ENCODE measurements around the gene MUC22.

The MUC22 gene

DNA sequence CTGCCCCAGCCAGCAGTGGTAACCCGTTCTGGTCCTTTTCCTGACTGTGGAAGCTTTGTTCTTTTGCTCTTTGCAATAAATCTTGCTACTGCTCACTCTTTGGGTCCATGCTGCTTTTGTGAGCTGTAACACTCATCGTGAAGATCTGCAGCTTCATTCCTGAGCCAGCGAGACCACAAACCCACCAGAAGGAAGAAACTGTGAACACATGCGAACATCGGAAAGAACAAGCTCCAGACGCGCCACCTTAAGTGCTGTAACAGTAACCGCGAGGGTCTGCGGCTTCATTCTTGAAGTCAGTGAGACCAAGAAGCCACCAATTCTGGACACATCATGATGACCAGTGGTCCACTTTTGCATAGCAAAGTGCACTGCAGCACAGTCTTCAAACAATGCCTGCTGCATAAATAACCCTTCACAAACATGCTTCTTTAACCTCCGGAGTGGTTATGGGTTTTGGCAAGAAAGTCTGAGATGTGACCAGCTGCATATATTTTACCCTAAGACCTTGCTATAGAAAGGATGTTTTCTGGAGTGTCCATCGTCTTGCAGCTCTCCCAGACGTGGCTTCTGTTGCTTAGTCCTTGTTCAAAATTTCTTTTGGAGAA, 8.9 kb upstream of the MUC22 start:
- no peak overlapping the region for H3K27ac ChIP-seq (ENCODE audit: low read depth, low read length)
- no peaks in the 10 kb centered on the region for H3K79me2 ChIP-seq (ENCODE audit: insufficient read depth, low read length)
- H3K9me3 ChIP-seq (ENCODE audit: insufficient read depth, low read length): no peaks in the 10 kb centered on the region
- no peaks in the 10 kb centered on the region for H3K36me3 ChIP-seq (ENCODE audit: low read length)
- H2AFZ ChIP-seq (ENCODE audit: low read depth, low read length, severe bottlenecking): no peak overlapping the region
- no peaks in the 10 kb centered on the region for H3F3A ChIP-seq (ENCODE audit: insufficient read depth)
- H3K9ac ChIP-seq (ENCODE audit: low read length): no peak overlapping the region
- no peaks in the 10 kb centered on the region for H4K20me1 ChIP-seq (ENCODE audit: low read depth, low read length)
- no peak for TF ChIP-seq EZH2phosphoT487 (conservative IDR thresholded peaks at IDR 0.05; ENCODE audit: low read length)
- TF ChIP-seq, protein P1, sequence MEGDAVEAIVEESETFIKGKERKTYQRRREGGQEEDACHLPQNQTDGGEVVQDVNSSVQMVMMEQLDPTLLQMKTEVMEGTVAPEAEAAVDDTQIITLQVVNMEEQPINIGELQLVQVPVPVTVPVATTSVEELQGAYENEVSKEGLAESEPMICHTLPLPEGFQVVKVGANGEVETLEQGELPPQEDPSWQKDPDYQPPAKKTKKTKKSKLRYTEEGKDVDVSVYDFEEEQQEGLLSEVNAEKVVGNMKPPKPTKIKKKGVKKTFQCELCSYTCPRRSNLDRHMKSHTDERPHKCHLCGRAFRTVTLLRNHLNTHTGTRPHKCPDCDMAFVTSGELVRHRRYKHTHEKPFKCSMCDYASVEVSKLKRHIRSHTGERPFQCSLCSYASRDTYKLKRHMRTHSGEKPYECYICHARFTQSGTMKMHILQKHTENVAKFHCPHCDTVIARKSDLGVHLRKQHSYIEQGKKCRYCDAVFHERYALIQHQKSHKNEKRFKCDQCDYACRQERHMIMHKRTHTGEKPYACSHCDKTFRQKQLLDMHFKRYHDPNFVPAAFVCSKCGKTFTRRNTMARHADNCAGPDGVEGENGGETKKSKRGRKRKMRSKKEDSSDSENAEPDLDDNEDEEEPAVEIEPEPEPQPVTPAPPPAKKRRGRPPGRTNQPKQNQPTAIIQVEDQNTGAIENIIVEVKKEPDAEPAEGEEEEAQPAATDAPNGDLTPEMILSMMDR (IDR thresholded peaks at IDR 0.05; ENCODE audit: insufficient read depth, low read length, poor library complexity, severe bottlenecking): no peak
- no peaks in the 10 kb centered on the region for H3K9me2 ChIP-seq (replicated peaks; ENCODE audit: insufficient read depth, low read length)
- H3K4me3 ChIP-seq (ENCODE audit: insufficient read depth, low read length, poor library complexity, severe bottlenecking): no peak overlapping the region
- H3K4me2 ChIP-seq (ENCODE audit: low read depth, low read length, poor library complexity, severe bottlenecking): no peak overlapping the region
- no peaks in the 10 kb centered on the region for H3K27me3 ChIP-seq (ENCODE audit: low read length)

DNA sequence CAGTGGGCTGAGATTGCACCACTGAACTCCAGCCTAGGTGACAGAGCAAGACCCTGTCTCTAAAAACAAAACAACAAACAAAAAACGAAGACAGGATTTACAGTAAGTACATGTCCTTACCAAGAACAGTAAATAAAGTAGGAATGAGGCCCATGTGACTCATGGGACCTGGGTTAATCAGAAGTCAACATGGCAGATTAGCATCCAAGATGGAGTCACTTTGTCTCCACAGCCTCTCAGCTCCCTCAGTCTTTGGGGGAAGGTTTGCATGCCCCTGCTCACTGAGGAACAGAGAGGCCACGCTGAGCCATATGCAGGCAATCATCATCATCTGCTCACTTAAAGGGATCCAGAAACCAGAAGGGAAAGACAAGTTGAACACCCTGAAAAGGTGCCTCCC, 7.8 kb upstream of the MUC22 start:
- H4K20me1 ChIP-seq (ENCODE audit: low read depth, low read length): no peaks in the 10 kb centered on the region
- no peak overlapping the region for H3K9ac ChIP-seq (ENCODE audit: low read length)
- no peaks in the 10 kb centered on the region for H3F3A ChIP-seq (ENCODE audit: insufficient read depth)
- no peak overlapping the region for H2AFZ ChIP-seq (ENCODE audit: low read depth, low read length, severe bottlenecking)
- no peaks in the 10 kb centered on the region for H3K27me3 ChIP-seq (ENCODE audit: low read length)
- no peak overlapping the region for H3K4me2 ChIP-seq (ENCODE audit: low read depth, low read length, poor library complexity, severe bottlenecking)
- H3K36me3 ChIP-seq (ENCODE audit: low read length): no peaks in the 10 kb centered on the region
- H3K79me2 ChIP-seq (ENCODE audit: insufficient read depth, low read length): no peaks in the 10 kb centered on the region
- H3K4me3 ChIP-seq (ENCODE audit: insufficient read depth, low read length, poor library complexity, severe bottlenecking): no peak overlapping the region
- no peaks in the 10 kb centered on the region for H3K9me2 ChIP-seq (replicated peaks; ENCODE audit: insufficient read depth, low read length)
- no peak overlapping the region for H3K27ac ChIP-seq (ENCODE audit: low read depth, low read length)
- TF ChIP-seq EZH2phosphoT487 (conservative IDR thresholded peaks at IDR 0.05; ENCODE audit: low read length): no peak
- TF ChIP-seq, protein P1 (IDR thresholded peaks at IDR 0.05; ENCODE audit: insufficient read depth, low read length, poor library complexity, severe bottlenecking): no peak
- no peaks in the 10 kb centered on the region for H3K9me3 ChIP-seq (ENCODE audit: insufficient read depth, low read length)

DNA sequence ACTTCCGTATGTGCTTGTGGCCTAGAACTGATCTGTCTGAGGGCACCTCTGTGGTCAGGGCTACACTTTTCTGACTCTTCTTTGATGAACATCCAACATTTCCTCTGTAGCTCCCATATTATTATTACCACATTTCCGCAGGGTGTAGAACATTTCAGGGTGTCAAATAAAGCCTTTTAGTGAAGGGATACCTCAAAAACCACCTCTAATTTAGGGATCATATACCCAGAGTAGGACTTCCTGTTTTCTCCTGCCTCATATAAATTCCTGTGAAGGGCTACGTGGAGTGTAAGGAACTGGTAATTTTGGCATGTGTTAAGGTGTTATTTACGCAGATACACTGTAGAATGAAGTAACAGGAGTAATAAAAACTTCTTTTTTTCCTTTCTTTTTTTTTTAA, 5.5 kb upstream of the MUC22 start:
- H3K27ac ChIP-seq (ENCODE audit: low read depth, low read length): no peak overlapping the region

More for the DNA sequence above, 5.5 kb upstream of the MUC22 start:
- H3F3A ChIP-seq (ENCODE audit: insufficient read depth): no peaks in the 10 kb centered on the region
- peaks cover 4% of the 10 kb centered on the region; the same call in 1 of the 2 replicates for H3K27me3 ChIP-seq (ENCODE audit: low read length)
- H3K9ac ChIP-seq (ENCODE audit: low read length): no peak overlapping the region
- TF ChIP-seq, protein P1 (IDR thresholded peaks at IDR 0.05; ENCODE audit: insufficient read depth, low read length, poor library complexity, severe bottlenecking): no peak
- no peak for TF ChIP-seq EZH2phosphoT487 (conservative IDR thresholded peaks at IDR 0.05; ENCODE audit: low read length)
- no peaks in the 10 kb centered on the region for H4K20me1 ChIP-seq (ENCODE audit: low read depth, low read length)
- H3K36me3 ChIP-seq (ENCODE audit: low read length): no peaks in the 10 kb centered on the region
- no peaks in the 10 kb centered on the region for H3K9me3 ChIP-seq (ENCODE audit: insufficient read depth, low read length)
- H3K4me2 ChIP-seq (ENCODE audit: low read depth, low read length, poor library complexity, severe bottlenecking): no peak overlapping the region
- H3K79me2 ChIP-seq (ENCODE audit: insufficient read depth, low read length): no peaks in the 10 kb centered on the region
- no peak overlapping the region for H2AFZ ChIP-seq (ENCODE audit: low read depth, low read length, severe bottlenecking)
- no peak overlapping the region for H3K4me3 ChIP-seq (ENCODE audit: insufficient read depth, low read length, poor library complexity, severe bottlenecking)
- no peaks in the 10 kb centered on the region for H3K9me2 ChIP-seq (replicated peaks; ENCODE audit: insufficient read depth, low read length)
